ENCODE results near the gene ABHD13. TPM values are rescaled to one million over a fixed set of nuclear protein-coding genes. Genes with fewer than 3 reads are reported as not detected.

ABHD13 gene
- total RNA-seq, 1 donor from 2014 or later: 10.5 TPM

DNA sequence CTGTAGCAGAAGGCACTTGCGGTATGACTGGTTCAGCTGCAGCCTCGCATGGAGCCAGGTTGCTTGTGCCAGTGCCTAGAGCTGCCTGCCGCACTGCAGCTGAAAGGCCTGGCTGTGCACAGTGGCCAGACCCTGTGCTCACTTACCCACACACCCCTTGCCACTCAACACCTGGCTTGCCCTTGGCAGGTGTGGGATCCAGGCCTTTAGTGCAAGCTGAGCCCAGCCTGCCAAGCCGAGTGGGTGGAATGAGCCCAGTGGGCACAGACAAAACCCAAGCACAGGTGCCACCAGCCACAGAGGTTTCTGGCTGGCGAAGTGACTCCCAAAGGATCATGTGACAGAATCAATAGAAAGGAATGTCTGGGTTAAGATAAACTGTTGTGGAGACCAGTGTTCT, 22.3 kb upstream of the ABHD13 start:
- Histone ChIP-seq H3K27me3 (ENCODE audit: low read depth) (no peaks in the 10 kb centered on the region), H3K9me3 (peaks cover 6% of the 10 kb centered on the region), H3K36me3 (no peaks in the 10 kb centered on the region), H3K4me1 (no peaks in the 10 kb centered on the region), H3K4me3 (no peak overlapping the region), H3K27ac (no peak overlapping the region)
- intact Hi-C loops (cut with DNase I): no loop called here
- TF ChIP-seq, protein P1, sequence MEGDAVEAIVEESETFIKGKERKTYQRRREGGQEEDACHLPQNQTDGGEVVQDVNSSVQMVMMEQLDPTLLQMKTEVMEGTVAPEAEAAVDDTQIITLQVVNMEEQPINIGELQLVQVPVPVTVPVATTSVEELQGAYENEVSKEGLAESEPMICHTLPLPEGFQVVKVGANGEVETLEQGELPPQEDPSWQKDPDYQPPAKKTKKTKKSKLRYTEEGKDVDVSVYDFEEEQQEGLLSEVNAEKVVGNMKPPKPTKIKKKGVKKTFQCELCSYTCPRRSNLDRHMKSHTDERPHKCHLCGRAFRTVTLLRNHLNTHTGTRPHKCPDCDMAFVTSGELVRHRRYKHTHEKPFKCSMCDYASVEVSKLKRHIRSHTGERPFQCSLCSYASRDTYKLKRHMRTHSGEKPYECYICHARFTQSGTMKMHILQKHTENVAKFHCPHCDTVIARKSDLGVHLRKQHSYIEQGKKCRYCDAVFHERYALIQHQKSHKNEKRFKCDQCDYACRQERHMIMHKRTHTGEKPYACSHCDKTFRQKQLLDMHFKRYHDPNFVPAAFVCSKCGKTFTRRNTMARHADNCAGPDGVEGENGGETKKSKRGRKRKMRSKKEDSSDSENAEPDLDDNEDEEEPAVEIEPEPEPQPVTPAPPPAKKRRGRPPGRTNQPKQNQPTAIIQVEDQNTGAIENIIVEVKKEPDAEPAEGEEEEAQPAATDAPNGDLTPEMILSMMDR (IDR thresholded peaks at IDR 0.05): no peak
- ATAC-seq (no peak), DNase-seq (no peak)

DNA sequence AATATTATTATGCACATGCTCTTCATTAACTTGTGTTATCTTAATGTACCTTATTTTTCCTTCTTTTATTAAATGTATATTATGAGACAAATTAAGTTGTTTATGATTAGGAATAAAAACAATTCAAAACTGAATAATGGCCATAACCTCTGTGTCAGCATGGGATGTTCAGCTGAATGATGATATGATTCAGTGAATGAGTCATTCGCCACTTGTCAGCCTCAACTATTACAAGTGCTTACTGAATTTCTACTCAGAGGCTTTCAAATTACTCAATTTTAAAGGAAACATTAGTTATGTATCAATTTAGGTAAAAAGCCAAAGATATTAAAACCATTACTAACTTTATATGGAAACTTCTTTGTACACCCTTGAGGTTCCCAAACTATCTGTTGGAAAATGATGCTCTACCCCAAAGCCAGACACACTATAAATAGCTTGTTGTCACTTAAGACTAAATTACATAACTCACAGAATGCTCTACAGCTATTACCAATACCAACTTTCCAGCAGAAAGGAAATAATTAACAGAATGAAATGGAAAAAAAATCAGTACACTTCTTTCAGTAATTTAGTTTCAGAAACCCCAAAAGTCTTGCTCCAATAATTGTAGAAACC, 17.3 kb upstream of the ABHD13 start:
- Histone ChIP-seq H3K4me1 (no peaks in the 10 kb centered on the region), H3K36me3 (no peaks in the 10 kb centered on the region), H3K9me3 (no peaks in the 10 kb centered on the region), H3K27me3 (ENCODE audit: low read depth) (no peaks in the 10 kb centered on the region), H3K4me3 (no peak overlapping the region), H3K27ac (no peak overlapping the region)
- TF ChIP-seq, protein P1 (IDR thresholded peaks at IDR 0.05): no peak
- DNase-seq: no peak
- ATAC-seq: no peak
- intact Hi-C loops (cut with DNase I): no loop called here

DNA sequence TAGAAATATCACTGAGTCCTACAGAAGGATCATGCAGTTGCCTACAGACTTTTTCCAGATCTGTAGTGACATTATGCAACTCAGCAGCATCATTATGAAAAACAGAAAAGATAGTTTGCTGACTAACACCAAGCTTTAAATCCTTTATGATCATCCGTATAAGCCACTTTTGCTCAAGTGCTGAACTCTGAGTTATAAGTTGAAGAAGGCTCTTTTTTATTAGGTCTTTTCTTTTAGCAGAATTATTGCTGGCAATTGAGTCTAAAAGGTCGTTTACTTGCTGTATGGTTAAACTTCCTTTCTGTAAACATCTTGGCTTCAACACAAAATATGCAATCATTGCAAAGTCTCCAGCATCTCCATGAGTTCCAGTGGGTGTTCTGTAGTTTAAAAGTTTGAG, 7.6 kb upstream of the ABHD13 start:
- no peak overlapping the region for H3K27ac ChIP-seq
- TF ChIP-seq, protein P1 (IDR thresholded peaks at IDR 0.05): no peak
- H3K4me1 ChIP-seq: peaks cover under 1% of the 10 kb centered on the region
- no peak overlapping the region for H3K4me3 ChIP-seq
- ATAC-seq: no peak
- no peak for DNase-seq
- intact Hi-C loops (cut with DNase I): no loop called here
- H3K36me3 ChIP-seq: peaks cover 13% of the 10 kb centered on the region
- no peaks in the 10 kb centered on the region for H3K27me3 ChIP-seq (ENCODE audit: low read depth)
- no peaks in the 10 kb centered on the region for H3K9me3 ChIP-seq

DNA sequence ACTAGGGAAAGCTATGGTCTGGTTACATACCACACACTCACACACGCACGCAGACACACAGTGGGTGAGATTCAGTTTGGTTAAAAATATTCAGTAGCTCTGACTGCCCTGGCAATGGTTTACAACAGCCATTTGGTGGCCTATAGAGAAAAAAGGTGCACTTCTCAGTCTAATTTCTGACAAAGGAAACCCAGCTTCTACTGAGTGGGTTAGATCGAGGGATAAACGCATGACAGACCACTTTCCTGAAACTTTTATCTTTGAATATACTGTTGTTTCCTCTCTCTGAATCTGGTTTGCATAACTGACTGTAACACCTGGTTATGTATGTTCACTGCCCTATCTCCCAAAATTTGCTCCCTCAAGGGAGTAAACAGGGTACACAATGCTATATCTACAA, 5.3 kb upstream of the ABHD13 start:
- H3K4me3 ChIP-seq: no peak overlapping the region
- H3K9me3 ChIP-seq: no peaks in the 10 kb centered on the region
- H3K4me1 ChIP-seq: peaks cover 22% of the 10 kb centered on the region
- ATAC-seq: no peak
- H3K27me3 ChIP-seq (ENCODE audit: low read depth): no peaks in the 10 kb centered on the region
- TF ChIP-seq, protein P1 (IDR thresholded peaks at IDR 0.05): no peak
- no peak overlapping the region for H3K27ac ChIP-seq
- DNase-seq: no peak
- H3K36me3 ChIP-seq: peaks cover 13% of the 10 kb centered on the region
- intact Hi-C loops (cut with DNase I): no loop called here

DNA sequence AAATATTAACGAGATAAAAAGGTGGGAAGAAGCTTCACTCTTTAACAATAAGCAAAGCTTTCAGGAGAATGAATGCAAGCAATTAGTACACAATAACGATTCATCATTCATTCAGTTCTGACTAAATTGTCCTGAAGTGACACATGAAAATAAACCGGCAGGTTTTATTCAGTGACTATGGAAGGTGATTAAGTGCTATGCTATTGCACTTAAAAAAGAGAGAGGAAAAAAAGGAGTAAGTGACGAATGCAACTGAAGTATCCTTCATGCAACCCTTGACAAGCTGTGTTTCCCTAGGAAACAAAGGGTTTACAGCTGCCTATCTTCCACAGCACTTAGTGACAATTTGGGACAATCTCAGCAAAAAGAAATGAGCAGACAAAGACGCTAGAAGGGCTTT, 4.2 kb upstream of the ABHD13 start:
- H3K36me3 ChIP-seq: peaks cover 13% of the 10 kb centered on the region
- intact Hi-C loops (cut with DNase I): no loop called here
- no peaks in the 10 kb centered on the region for H3K27me3 ChIP-seq (ENCODE audit: low read depth)
- ATAC-seq (peak in 1 of 2 donors; percentile 30), DNase-seq (no peak)
- TF ChIP-seq, protein P1 (IDR thresholded peaks at IDR 0.05): no peak
- peak overlapping the region; percentile 33 for H3K4me3 ChIP-seq
- H3K9me3 ChIP-seq: no peaks in the 10 kb centered on the region
- H3K4me1 ChIP-seq: peaks cover 22% of the 10 kb centered on the region
- peak overlapping the region; percentile 7 for H3K27ac ChIP-seq
